ENCODE data around the gene NOP53.
"Not testable (repeated sequence)": the region's sequence is repeated elsewhere in the genome, so short reads cannot be mapped to it uniquely, and the experiment has no call there.

Gene NOP53

GRCh38 chr19:47803671-47804070 is 58.3 kb downstream of the NOP53 start:
- H3K9me3 Mint-ChIP-seq, H3K27ac Mint-ChIP-seq, H3K36me3 Mint-ChIP-seq, CTCF ChIA-PET, DNase-seq, H3K27me3 Mint-ChIP-seq, H3K4me3 Mint-ChIP-seq, H3K4me1 Mint-ChIP-seq: not testable (repeated sequence)

DNA sequence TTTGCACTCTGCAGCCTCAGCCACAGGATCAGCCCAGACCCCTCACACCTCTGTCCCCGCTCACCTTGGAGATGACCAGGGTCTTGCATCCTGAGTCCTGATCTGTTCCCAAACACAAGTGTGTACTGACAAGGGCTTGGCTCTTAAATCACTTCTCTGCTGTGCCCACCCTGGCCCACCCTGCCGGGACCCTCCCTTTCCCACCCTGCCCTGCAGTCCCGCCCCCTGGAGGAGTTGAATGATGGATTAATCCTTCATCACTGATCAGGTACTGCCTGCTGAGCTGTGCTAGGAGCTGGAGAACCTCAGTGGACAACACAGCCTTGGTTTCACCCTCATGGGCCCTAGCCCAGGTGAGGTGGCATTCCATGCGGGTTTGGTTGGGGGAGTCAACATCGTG is 59.1 kb downstream of the NOP53 start, which contains the start of gene TPRX1:
TSS of gene TPRX1 (minus strand) at position 101 of the 400 bp plus-strand sequence. CDS start at position 89, 12 bp downstream.
- H3K36me3 Mint-ChIP-seq, H3K9me3 Mint-ChIP-seq, H3K4me3 Mint-ChIP-seq, H3K4me1 Mint-ChIP-seq, H3K27ac Mint-ChIP-seq, CTCF ChIA-PET, H3K27me3 Mint-ChIP-seq, DNase-seq: not testable (repeated sequence)

- no peaks in the 10 kb centered on the region for H3K4me1 Mint-ChIP-seq
- CTCF ChIA-PET, result no interaction called here
- H3K36me3 Mint-ChIP-seq, result no peaks in the 10 kb centered on the region
- no peak for DNase-seq
- no peak overlapping the region for H3K27ac Mint-ChIP-seq
- H3K4me3 Mint-ChIP-seq, result no peak overlapping the region
- H3K27me3 Mint-ChIP-seq, result no peaks in the 10 kb centered on the region
- H3K9me3 Mint-ChIP-seq, result peaks cover 6% of the 10 kb centered on the region
Measured at GRCh38 chr19:47805313-47805712, 60.0 kb downstream of the NOP53 start.

GRCh38 chr19:47806435-47806834 is 61.1 kb downstream of the NOP53 start:
- DNase-seq, result no peak
- no peaks in the 10 kb centered on the region for H3K36me3 Mint-ChIP-seq
- H3K27ac Mint-ChIP-seq, result no peak overlapping the region
- no peaks in the 10 kb centered on the region for H3K4me1 Mint-ChIP-seq
- no peak overlapping the region for H3K4me3 Mint-ChIP-seq
- CTCF ChIA-PET, result interaction anchor here (0.7 to 1.2 kb wide), 2 partner anchors 15 to 17 kb away, joined by 3 read pairs; no protein-coding TSS in a partner anchor
- no peaks in the 10 kb centered on the region for H3K27me3 Mint-ChIP-seq
- H3K9me3 Mint-ChIP-seq, result peaks cover 1% of the 10 kb centered on the region
